Mucosa of stomach (tissue), 1 donor: ENCODE results near the gene FBXO46.

Experiments
- H3K27me3 ChIP-seq: one replicate; pipeline ENCODE4 v1.7.0; 2013; ENCODE audit warnings: mild to moderate bottlenecking, low read length; ENCODE audit not compliant: control insufficient read depth, insufficient read depth
- H3K36me3 ChIP-seq: one replicate; pipeline ENCODE4 v1.7.0; 2013; ENCODE audit warnings: low read length; ENCODE audit not compliant: control insufficient read depth, insufficient read depth
- H3K4me1 ChIP-seq: one replicate; pipeline ENCODE4 v1.7.0; 2013; ENCODE audit warnings: mild to moderate bottlenecking, low read length; ENCODE audit not compliant: control insufficient read depth, insufficient read depth
- H3K4me3 ChIP-seq: one replicate; pipeline ENCODE4 v1.7.0; 2013; ENCODE audit warnings: low read length
- H3K9ac ChIP-seq: one replicate; pipeline ENCODE4 v1.7.0; 2013; ENCODE audit warnings: mild to moderate bottlenecking, low read length, moderate library complexity
- H3K9me3 ChIP-seq: one replicate; pipeline ENCODE4 v1.7.0; 2013; ENCODE audit warnings: mild to moderate bottlenecking, low read length, moderate library complexity; ENCODE audit not compliant: control insufficient read depth
- donor health status: Pancreatic carcinoma.

FBXO46 gene

GRCh38 chr19:45715139-45715538, 15.6 kb downstream of the FBXO46 start:
- Histone ChIP-seq H3K27me3 (no peaks in the 10 kb centered on the region), H3K4me1 (peaks cover 14% of the 10 kb centered on the region), H3K4me3 (no peak overlapping the region)

GRCh38 chr19:45713141-45713540, 17.6 kb downstream of the FBXO46 start:
- Histone ChIP-seq H3K9ac (no peak overlapping the region), H3K9me3 (no peaks in the 10 kb centered on the region), H3K36me3 (no peaks in the 10 kb centered on the region), H3K4me1 (peaks cover 9% of the 10 kb centered on the region), H3K27me3 (no peaks in the 10 kb centered on the region), H3K4me3 (no peak overlapping the region)

More at GRCh38 chr19:45715139-45715538, 15.6 kb downstream of the FBXO46 start:
- Histone ChIP-seq H3K9ac (no peak overlapping the region), H3K36me3 (no peaks in the 10 kb centered on the region), H3K9me3 (no peaks in the 10 kb centered on the region)

DNA sequence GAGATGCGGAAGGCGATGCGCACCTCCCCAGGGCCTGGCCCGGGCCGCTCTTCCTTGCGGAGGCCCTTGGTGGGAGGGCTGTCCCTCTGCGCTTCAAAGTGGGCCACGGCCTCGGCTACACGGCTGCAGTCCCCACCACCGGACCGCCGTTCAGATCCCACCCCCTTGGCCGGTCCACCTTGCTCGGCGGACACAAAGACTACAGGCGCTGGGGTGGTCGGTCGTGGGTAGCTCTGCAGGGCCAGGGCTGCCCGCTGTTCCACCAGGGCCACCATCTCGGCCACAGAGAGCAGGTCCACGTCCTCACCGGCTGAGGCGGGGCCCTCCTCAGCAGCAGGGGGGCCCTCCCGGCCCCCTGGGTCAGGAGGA, 18.0 kb downstream of the FBXO46 start:
- no peak overlapping the region for H3K4me3 ChIP-seq
- H3K4me1 ChIP-seq, result peaks cover 6% of the 10 kb centered on the region
- H3K9ac ChIP-seq, result no peak overlapping the region
- H3K9me3 ChIP-seq, result no peaks in the 10 kb centered on the region
- H3K27me3 ChIP-seq, result no peaks in the 10 kb centered on the region
- H3K36me3 ChIP-seq, result no peaks in the 10 kb centered on the region

DNA sequence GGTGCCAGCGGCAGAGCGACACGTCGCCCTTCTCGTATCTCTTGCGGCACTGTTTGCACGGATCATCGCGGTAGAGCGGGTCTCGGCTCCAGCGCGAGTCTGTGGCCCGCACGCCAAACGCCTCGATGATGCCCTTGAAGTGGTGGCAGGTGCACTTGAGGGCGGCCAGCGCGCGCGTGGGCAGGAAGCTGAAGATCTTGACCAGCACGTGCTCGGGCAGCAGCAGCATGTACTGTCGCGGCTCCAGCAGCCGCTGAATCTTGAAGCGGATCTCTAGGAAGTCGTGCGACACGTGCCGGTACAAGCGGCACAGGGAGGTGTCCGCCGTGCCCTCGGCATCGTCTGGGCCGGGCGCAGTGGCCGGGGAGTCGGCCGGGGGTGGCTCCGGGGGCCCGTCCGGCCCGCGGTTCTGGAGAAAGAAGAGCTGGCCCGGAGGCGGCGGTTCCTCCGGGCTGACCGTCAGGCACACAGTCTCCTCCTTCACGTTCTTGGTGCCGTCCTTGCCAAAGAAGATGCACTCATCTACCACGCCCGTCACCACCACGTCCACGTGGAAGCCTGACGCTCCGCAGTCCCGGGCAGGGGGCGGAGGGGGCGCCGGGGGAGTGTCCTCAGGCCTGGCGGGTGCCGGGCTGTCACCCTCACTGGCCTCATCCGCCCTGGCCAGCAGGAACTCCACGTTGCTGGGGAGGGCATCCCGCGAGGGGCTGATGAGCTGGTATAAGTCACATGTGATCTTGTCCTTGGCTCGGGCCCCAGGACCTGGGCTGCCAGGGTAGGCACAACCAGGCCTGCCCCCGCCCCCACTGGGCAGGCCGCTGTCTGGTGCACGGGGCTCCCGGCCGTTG, 18.6 kb downstream of the FBXO46 start:
- Histone ChIP-seq H3K4me3 (no peak overlapping the region), H3K9me3 (no peaks in the 10 kb centered on the region), H3K36me3 (no peaks in the 10 kb centered on the region), H3K27me3 (no peaks in the 10 kb centered on the region), H3K9ac (no peak overlapping the region), H3K4me1 (peaks cover 6% of the 10 kb centered on the region)

GRCh38 chr19:45710356-45711130, 20.2 kb downstream of the FBXO46 start:
- Histone ChIP-seq H3K36me3 (no peaks in the 10 kb centered on the region), H3K4me3 (no peak overlapping the region), H3K4me1 (no peaks in the 10 kb centered on the region), H3K9ac (no peak overlapping the region), H3K27me3 (no peaks in the 10 kb centered on the region), H3K9me3 (no peaks in the 10 kb centered on the region)

- H3K4me3 ChIP-seq, result no peak overlapping the region
- no peak overlapping the region for H3K9ac ChIP-seq
- H3K9me3 ChIP-seq, result no peaks in the 10 kb centered on the region
- H3K27me3 ChIP-seq, result no peaks in the 10 kb centered on the region
- H3K36me3 ChIP-seq, result no peaks in the 10 kb centered on the region
- H3K4me1 ChIP-seq, result no peaks in the 10 kb centered on the region
Measured at GRCh38 chr19:45705710-45706415, 24.8 kb downstream of the FBXO46 start.

DNA sequence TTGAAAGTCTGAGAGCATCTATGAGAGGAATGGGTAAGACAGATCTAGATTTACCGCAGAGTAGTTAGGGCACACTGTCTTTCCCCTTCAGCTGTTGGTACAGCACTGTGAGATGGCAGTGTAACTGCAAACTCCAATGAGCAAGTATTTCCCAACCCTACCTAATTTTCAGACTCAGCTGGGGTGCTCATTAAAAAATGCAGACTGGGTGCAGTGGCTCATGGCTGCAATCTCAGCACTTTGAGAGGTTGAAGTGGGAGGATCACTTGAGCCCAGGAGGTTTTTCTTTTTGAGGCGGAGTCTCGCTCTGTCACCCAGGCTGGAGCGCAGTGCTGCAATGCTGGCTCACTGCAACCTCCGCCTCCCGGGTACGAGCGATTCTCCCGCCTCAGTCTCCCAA, 25.6 kb downstream of the FBXO46 start:
- Histone ChIP-seq H3K9me3 (no peaks in the 10 kb centered on the region), H3K27me3 (no peaks in the 10 kb centered on the region), H3K4me3 (no peak overlapping the region), H3K9ac (no peak overlapping the region), H3K4me1 (no peaks in the 10 kb centered on the region), H3K36me3 (no peaks in the 10 kb centered on the region)

DNA sequence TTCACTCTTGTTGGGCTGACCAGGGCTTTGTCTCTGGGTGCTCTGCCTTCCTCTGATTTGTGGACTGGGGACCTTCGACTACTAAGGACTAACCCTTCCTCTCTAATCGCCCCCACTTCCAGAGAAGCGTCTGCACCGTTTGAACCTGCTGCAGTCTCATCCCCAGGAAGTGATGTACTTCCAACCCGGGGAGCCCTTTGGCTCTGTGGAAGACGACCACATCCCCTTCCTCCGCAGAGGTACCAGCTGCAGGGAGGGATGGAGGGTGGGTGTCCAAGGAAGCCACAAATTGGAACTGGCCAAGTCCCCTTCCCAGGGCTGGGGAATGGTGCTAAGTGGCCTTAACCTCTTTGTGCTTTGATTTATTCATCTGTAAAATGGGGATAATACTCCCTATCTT, 29.0 kb downstream of the FBXO46 start:
- no peak overlapping the region for H3K4me3 ChIP-seq

GRCh38 chr19:45693106-45693788, 37.4 kb downstream of the FBXO46 start:
- Histone ChIP-seq H3K27me3 (no peaks in the 10 kb centered on the region), H3K9ac (peak overlapping the region; percentile 76)

More for the DNA sequence above, 29.0 kb downstream of the FBXO46 start:
- no peaks in the 10 kb centered on the region for H3K4me1 ChIP-seq
- H3K27me3 ChIP-seq, result no peaks in the 10 kb centered on the region
- H3K9me3 ChIP-seq, result no peaks in the 10 kb centered on the region
- H3K9ac ChIP-seq, result no peak overlapping the region
- no peaks in the 10 kb centered on the region for H3K36me3 ChIP-seq

DNA sequence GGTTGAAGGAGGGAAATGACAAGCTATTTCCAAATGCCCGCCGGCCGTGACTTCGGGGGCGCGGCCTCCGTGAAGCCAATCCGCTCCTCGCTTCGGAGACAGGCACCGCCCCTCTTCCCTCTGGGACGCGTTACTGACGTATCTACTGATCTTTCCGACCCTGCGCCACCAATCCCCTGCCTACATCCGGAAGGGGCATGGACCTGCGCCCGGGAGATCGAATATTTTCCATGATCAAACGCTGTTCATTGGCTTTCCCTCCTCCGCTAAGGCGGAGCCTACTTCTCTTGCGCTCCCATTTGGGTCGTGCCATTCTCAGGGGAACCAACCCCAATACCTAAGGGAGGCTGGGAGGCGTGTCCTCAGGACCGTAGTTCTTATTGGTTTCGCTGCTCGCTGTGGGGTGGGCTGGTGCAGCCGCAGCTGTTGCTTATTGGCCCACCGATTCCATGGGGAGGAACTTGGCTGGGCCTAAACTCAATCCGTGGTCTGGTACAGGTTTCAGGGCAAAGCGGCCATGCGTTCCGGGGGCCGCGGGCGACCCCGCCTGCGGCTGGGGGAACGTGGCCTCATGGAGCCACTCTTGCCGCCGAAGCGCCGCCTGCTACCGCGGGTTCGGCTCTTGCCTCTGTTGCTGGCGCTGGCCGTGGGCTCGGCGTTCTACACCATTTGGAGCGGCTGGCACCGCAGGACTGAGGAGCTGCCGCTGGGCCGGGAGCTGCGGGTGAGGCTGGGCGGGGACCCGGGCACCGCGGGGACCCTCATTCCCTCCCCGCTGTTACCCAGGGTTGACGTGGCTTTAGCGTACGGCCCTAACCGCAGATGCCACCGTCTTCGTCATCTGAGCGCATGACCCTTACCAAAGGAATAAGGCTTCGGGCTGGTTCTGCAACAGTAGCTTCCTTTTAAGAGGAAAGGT, 38.2 kb downstream of the FBXO46 start, which contains the start of gene QPCTL:
Gene QPCTL (plus strand): TSS at position 480 of the 919 bp plus-strand sequence. CDS start 38 bp downstream, at position 518.
- Histone ChIP-seq H3K9me3 (no peaks in the 10 kb centered on the region), H3K9ac (peak within 1 kb of the TSS; percentile 76)

More at GRCh38 chr19:45693106-45693788, 37.4 kb downstream of the FBXO46 start:
- H3K4me1 ChIP-seq, result peaks cover 13% of the 10 kb centered on the region
- H3K36me3 ChIP-seq, result peaks cover under 1% of the 10 kb centered on the region
- no peaks in the 10 kb centered on the region for H3K9me3 ChIP-seq
- H3K4me3 ChIP-seq, result peak overlapping the region; percentile 48

More for the DNA sequence above, 38.2 kb downstream of the FBXO46 start, which contains the start of gene QPCTL:
- peak within 1 kb of the TSS; percentile 48 for H3K4me3 ChIP-seq
- peaks cover 9% of the 10 kb centered on the region for H3K36me3 ChIP-seq
- peaks cover 13% of the 10 kb centered on the region for H3K4me1 ChIP-seq
- H3K27me3 ChIP-seq, result no peaks in the 10 kb centered on the region
